ENCODE measurements around the gene SPATA22.
"Not testable (repeated sequence)": the region's sequence is repeated elsewhere in the genome, so short reads cannot be mapped to it uniquely, and the experiment has no call there.

Gene SPATA22

GRCh38 chr17:3471599-3471998 lies at the start of gene SPATA22:
Gene SPATA22, minus strand, starts transcription at chr17:3471819. Its CDS starts 2,494 bp downstream, at chr17:3469325.
- no peak for DNase-seq (ENCODE audit: low read depth in 4 of 4, low spot score in 1 of 4)

- not testable (repeated sequence) for DNase-seq (ENCODE audit: low read depth in 4 of 4, low spot score in 1 of 4)
Measured at GRCh38 chr17:3519472-3519871, 47.9 kb upstream of the SPATA22 start.

- DNase-seq (ENCODE audit: low read depth in 4 of 4, low spot score in 1 of 4): no peak
Measured at GRCh38 chr17:3514873-3515272, 43.3 kb upstream of the SPATA22 start.

- DNase-seq (ENCODE audit: low read depth in 4 of 4, low spot score in 1 of 4): not testable (repeated sequence)
Measured at GRCh38 chr17:3514167-3514566, 42.5 kb upstream of the SPATA22 start.

- DNase-seq (ENCODE audit: low read depth in 4 of 4, low spot score in 1 of 4): no peak
Measured at GRCh38 chr17:3513305-3514035, 41.9 kb upstream of the SPATA22 start.

GRCh38 chr17:3512505-3513171 lies 41.0 kb upstream of the SPATA22 start:
- no peak for DNase-seq (ENCODE audit: low read depth in 4 of 4, low spot score in 1 of 4)

- DNase-seq (ENCODE audit: low read depth in 4 of 4, low spot score in 1 of 4): no peak
Measured at GRCh38 chr17:3511852-3512504, 40.4 kb upstream of the SPATA22 start.

- DNase-seq (ENCODE audit: low read depth in 4 of 4, low spot score in 1 of 4): no peak
Measured at GRCh38 chr17:3510090-3510489, 38.5 kb upstream of the SPATA22 start.

- no peak for DNase-seq (ENCODE audit: low read depth in 4 of 4, low spot score in 1 of 4)
Measured at GRCh38 chr17:3507869-3508268, 36.2 kb upstream of the SPATA22 start.

GRCh38 chr17:3507071-3507470 lies 35.5 kb upstream of the SPATA22 start:
- no peak for DNase-seq (ENCODE audit: low read depth in 4 of 4, low spot score in 1 of 4)

GRCh38 chr17:3506054-3506453 lies 34.4 kb upstream of the SPATA22 start:
- no peak for DNase-seq (ENCODE audit: low read depth in 4 of 4, low spot score in 1 of 4)

GRCh38 chr17:3505008-3505407 lies 33.4 kb upstream of the SPATA22 start:
- DNase-seq (ENCODE audit: low read depth in 4 of 4, low spot score in 1 of 4): no peak

GRCh38 chr17:3503285-3503684 lies 31.7 kb upstream of the SPATA22 start:
- no peak for DNase-seq (ENCODE audit: low read depth in 4 of 4, low spot score in 1 of 4)

- DNase-seq (ENCODE audit: low read depth in 4 of 4, low spot score in 1 of 4): no peak
Measured at GRCh38 chr17:3502466-3502865, 30.8 kb upstream of the SPATA22 start.

GRCh38 chr17:3501344-3501743 lies 29.7 kb upstream of the SPATA22 start:
- DNase-seq (ENCODE audit: low read depth in 4 of 4, low spot score in 1 of 4): no peak

GRCh38 chr17:3497101-3497500 lies 25.5 kb upstream of the SPATA22 start:
- no peak for DNase-seq (ENCODE audit: low read depth in 4 of 4, low spot score in 1 of 4)

- no peak for DNase-seq (ENCODE audit: low read depth in 4 of 4, low spot score in 1 of 4)
Measured at GRCh38 chr17:3485481-3486068, 14.0 kb upstream of the SPATA22 start.

GRCh38 chr17:3482852-3483251 lies 11.2 kb upstream of the SPATA22 start:
- no peak for DNase-seq (ENCODE audit: low read depth in 4 of 4, low spot score in 1 of 4)

- DNase-seq (ENCODE audit: low read depth in 4 of 4, low spot score in 1 of 4): no peak
Measured at GRCh38 chr17:3479988-3480387, 8.4 kb upstream of the SPATA22 start.

- DNase-seq (ENCODE audit: low read depth in 4 of 4, low spot score in 1 of 4): no peak
Measured at GRCh38 chr17:3475812-3476610, 4.4 kb upstream of the SPATA22 start, which contains the start of gene ASPA. Gene ASPA, plus strand, starts transcription at chr17:3475997. Its CDS starts 163 bp downstream, at chr17:3476160.

GRCh38 chr17:3475251-3475685 lies 3.6 kb upstream of the SPATA22 start:
- DNase-seq (ENCODE audit: low read depth in 4 of 4, low spot score in 1 of 4): no peak
